Left cardiac atrium (tissue), 4 donors: ENCODE results near the gene PSRC1. TPM values are rescaled to one million over a fixed set of nuclear protein-coding genes. Genes with fewer than 3 reads are reported as not detected.

Source experiments
- ATAC-seq, 2 donors: fragments of 200-7000 bp; cut with Tn5 transposase; one replicate each; pipeline ENCODE4 v1.9.1; 2020; ENCODE audit warnings: mild to moderate bottlenecking in 2 of 2, moderate library complexity in 2 of 2
- DNase-seq: peaks from one replicate; pipeline ENCODE4 v3.0.0-alpha.2; 2020
- intact Hi-C, 2 donors: fragments of 100-400 bp; cut with DNase I; formaldehyde crosslinking; loops; one replicate each; pipeline versions ENCODE4 v1.14.1 to v1.15.1; 2022 to 2023
- total RNA-seq, 2 donors: library from RNA; stranded (reverse); fragmentation: NEBNext Ultra II Directional; extraction: Animal tissue kit (Norgen Biotek cat#: 25700); gene quantifications; one replicate each; pipeline ENCODE4 v1.2.1, GENCODE V29; 2021
- donor health status: DM: no; HTN: yes; CAD: no.
- donor health status: DM: no; HTN: yes; CAD: no; lungs with severe emphysema.
- donor health status: DM: yes; HTN: yes; CAD: no.
- donor health status: Dilated cardiomyopathy.

Gene PSRC1
- total RNA-seq, 2 donors from 2014 or later = 2.3 to 2.5 TPM

GRCh38 chr1:109252893-109253802 is 29.8 kb downstream of the PSRC1 start:
- intact Hi-C loops = loop anchor here in 1 of 2 donors (5.0 kb wide), 1 partner anchor 46 kb away; no protein-coding TSS in a partner anchor
- ATAC-seq = peak; percentile 78 to 83
- DNase-seq = peak; percentile 74

- DNase-seq (no peak), ATAC-seq (no peak)
- intact Hi-C loops = loop anchor here in 1 of 2 donors (5.0 kb wide), 1 partner anchor 45 kb away; no protein-coding TSS in a partner anchor
Measured at GRCh38 chr1:109252167-109252892, 30.6 kb downstream of the PSRC1 start.

- DNase-seq = no peak
- intact Hi-C loops = loop anchor here in 1 of 2 donors (5.0 kb wide), 1 partner anchor 44 kb away; no protein-coding TSS in a partner anchor
- no peak for ATAC-seq
Measured at GRCh38 chr1:109251277-109252166, 31.4 kb downstream of the PSRC1 start.

GRCh38 chr1:109250454-109251276 is 32.3 kb downstream of the PSRC1 start:
- no peak for DNase-seq

GRCh38 chr1:109249654-109250401 is 33.1 kb downstream of the PSRC1 start:
- ATAC-seq = no peak
- peak; percentile 22 for DNase-seq
- intact Hi-C loops = loop anchor here in 1 of 2 donors (5.0 kb wide), 1 partner anchor 43 kb away; no protein-coding TSS in a partner anchor

More at GRCh38 chr1:109250454-109251276, 32.3 kb downstream of the PSRC1 start:
- ATAC-seq = no peak
- intact Hi-C loops = loop anchor here in 1 of 2 donors (5.0 kb wide), 1 partner anchor 43 kb away; no protein-coding TSS in a partner anchor

GRCh38 chr1:109248797-109249629 is 33.9 kb downstream of the PSRC1 start, which contains the start of gene CELSR2:
Gene CELSR2 (plus strand): TSS chr1:109249539. CDS start chr1:109250080, 541 bp downstream.
- DNase-seq (peak; percentile 64), ATAC-seq (peak; percentile 60 to 69)
- intact Hi-C loops = no loop called here

- intact Hi-C loops = no loop called here
- DNase-seq (no peak), ATAC-seq (no peak)
Measured at GRCh38 chr1:109248444-109248796, 34.5 kb downstream of the PSRC1 start.

GRCh38 chr1:109247401-109248365 is 35.3 kb downstream of the PSRC1 start:
- no peak for DNase-seq

GRCh38 chr1:109246141-109246551 is 36.8 kb downstream of the PSRC1 start:
- intact Hi-C loops = no loop called here
- DNase-seq (no peak), ATAC-seq (no peak)

More at GRCh38 chr1:109247401-109248365, 35.3 kb downstream of the PSRC1 start:
- intact Hi-C loops = no loop called here
- no peak for ATAC-seq

- intact Hi-C loops = no loop called here
- ATAC-seq (no peak), DNase-seq (no peak)
Measured at GRCh38 chr1:109243860-109244552, 38.9 kb downstream of the PSRC1 start.

- DNase-seq (no peak), ATAC-seq (no peak)
- intact Hi-C loops = no loop called here
Measured at GRCh38 chr1:109243221-109243620, 39.7 kb downstream of the PSRC1 start.

- intact Hi-C loops = no loop called here
- DNase-seq (no peak), ATAC-seq (peak; percentile 16 to 61)
Measured at GRCh38 chr1:109242387-109242786, 40.6 kb downstream of the PSRC1 start.

GRCh38 chr1:109241841-109242345 is 41.1 kb downstream of the PSRC1 start:
- intact Hi-C loops = no loop called here
- ATAC-seq (peak in 1 of 2 donors; percentile 2), DNase-seq (no peak)

- no peak for DNase-seq
- peak; percentile 5 to 42 for ATAC-seq
- intact Hi-C loops = no loop called here
Measured at GRCh38 chr1:109241344-109241743, 41.6 kb downstream of the PSRC1 start.
